Thyroid gland (tissue), 4 donors: ENCODE measurements around the gene PRLR. TPM values are rescaled to one million over a fixed set of nuclear protein-coding genes. Genes with fewer than 3 reads are reported as not detected.

ENCODE experiments used
- DNase-seq, 2 donors: peaks; one replicate each; pipeline ENCODE4 v3.0.0-alpha.2; 2019
- H3K27ac ChIP-seq, 3 donors: fragments of 200-600 bp; sonication (generic); 1 replicate in 2 of 3; 2 replicates in 1 of 3; pipeline ENCODE4 v1.5.1; 2016 to 2019; ENCODE audit warnings: mild to moderate bottlenecking in 1 of 3, moderate library complexity in 1 of 3
- H3K27me3 ChIP-seq: fragments of 200-600 bp; sonication (generic); one replicate; pipeline ENCODE4 v1.5.1; 2019
- H3K36me3 ChIP-seq, 2 donors: fragments of 200-600 bp; sonication (generic); one replicate each; pipeline ENCODE4 v1.5.1; 2016 to 2019
- H3K4me1 ChIP-seq, 2 donors: fragments of 200-600 bp; sonication (generic); one replicate each; pipeline ENCODE4 v1.5.1; 2017 to 2019
- H3K4me3 ChIP-seq, 3 donors: fragments of 200-600 bp; sonication (generic); replicated peaks in 1 of 3; 1 replicate in 2 of 3; 2 replicates in 1 of 3; pipeline ENCODE4 v1.5.1; 2016; ENCODE audit warnings: mild to moderate bottlenecking in 1 of 3
- H3K9me3 ChIP-seq: fragments of 200-600 bp; sonication (generic); one replicate; pipeline ENCODE4 v1.5.1; 2017
- CTCF ChIP-seq, 6 experiments: fragments of 200-600 bp in 3 of 6; fragments of 450-650 bp in 3 of 6; sonication (generic) in 3 of 6; IDR thresholded peaks; one replicate each; pipeline ENCODE4 v1.5.1; 2016 to 2019; ENCODE audit warnings: antibody characterized with exemption in 6 of 6, mild to moderate bottlenecking in 2 of 6, inconsistent platforms in 1 of 6, moderate library complexity in 1 of 6
- POLR2A ChIP-seq, 2 donors: fragments of 450-650 bp; IDR thresholded peaks; one replicate each; pipeline ENCODE4 v1.6.1; 2017; ENCODE audit warnings: antibody characterized with exemption in 2 of 2, mild to moderate bottlenecking in 2 of 2, moderate library complexity in 1 of 2
- WGBS, 2 donors: methylation state at CpG; one replicate each; pipeline ENCODE4 v1.1.5; 2017; 5-methylcytosine and 5-hydroxymethylcytosine counted together
- intact Hi-C: fragments of 100-400 bp; cut with DNase I; formaldehyde crosslinking; loops from one replicate; pipeline ENCODE4 v1.15.1; 2023
- total RNA-seq, 4 donors: library from RNA; depleted of rRNA; stranded (reverse); fragments of >200 nt; gene quantifications; one replicate each; pipeline ENCODE4 v1.2.3, GENCODE V29; 2016

Gene PRLR
- total RNA-seq, 4 donors from 2014 or later: 0.20 to 1.7 (median 0.22) TPM; not detected in 1

- Histone ChIP-seq H3K9me3 (no peaks in the 10 kb centered on the region), H3K4me1 (no peaks in the 10 kb centered on the region), H3K4me3 (no peak overlapping the region), H3K27ac (no peak overlapping the region), H3K36me3 (no peaks in the 10 kb centered on the region), H3K27me3 (no peaks in the 10 kb centered on the region)
- intact Hi-C loops: no loop called here
- TF ChIP-seq CTCF (IDR thresholded peaks at IDR 0.05) (no peak), POLR2A (IDR thresholded peaks at IDR 0.05) (no peak)
- no peak for DNase-seq
- WGBS, 2 donors: 84 to 90% methylated on average over 4 of the region's 4 CpGs
Measured at GRCh38 chr5:35052838-35053237, 177.4 kb downstream of the PRLR start.

GRCh38 chr5:35050541-35051126 lies 179.7 kb downstream of the PRLR start:
- no peak overlapping the region for H3K27ac ChIP-seq
- no peak for DNase-seq
- H3K4me1 ChIP-seq: no peaks in the 10 kb centered on the region
- H3K27me3 ChIP-seq: no peaks in the 10 kb centered on the region
- no peak for TF ChIP-seq POLR2A (IDR thresholded peaks at IDR 0.05)
- no peak for TF ChIP-seq CTCF (IDR thresholded peaks at IDR 0.05)
- no peaks in the 10 kb centered on the region for H3K36me3 ChIP-seq
- no peaks in the 10 kb centered on the region for H3K9me3 ChIP-seq
- no peak overlapping the region for H3K4me3 ChIP-seq
- 91 to 93% methylated on average over 3 of the region's 3 CpGs for WGBS, 2 donors
- intact Hi-C loops: no loop called here

- TF ChIP-seq POLR2A (IDR thresholded peaks at IDR 0.05): no peak
- TF ChIP-seq CTCF (IDR thresholded peaks at IDR 0.05): no peak
- Histone ChIP-seq H3K27me3 (no peaks in the 10 kb centered on the region), H3K4me1 (no peaks in the 10 kb centered on the region), H3K9me3 (no peaks in the 10 kb centered on the region), H3K27ac (no peak overlapping the region), H3K36me3 (no peaks in the 10 kb centered on the region), H3K4me3 (no peak overlapping the region)
- WGBS, 2 donors: 7 to 20% methylated on average over 1 of the region's 1 CpG
- peak; percentile 2 to 11 for DNase-seq
- intact Hi-C loops: no loop called here
Measured at GRCh38 chr5:35048910-35049309, 181.4 kb downstream of the PRLR start.

- Histone ChIP-seq H3K9me3 (no peaks in the 10 kb centered on the region), H3K27ac (no peak within 1 kb of the TSS), H3K27me3 (no peaks in the 10 kb centered on the region), H3K36me3 (no peaks in the 10 kb centered on the region), H3K4me1 (no peaks in the 10 kb centered on the region), H3K4me3 (no peak within 1 kb of the TSS)
- TF ChIP-seq POLR2A (IDR thresholded peaks at IDR 0.05) (no peak), CTCF (IDR thresholded peaks at IDR 0.05) (no peak)
- no peak for DNase-seq
- intact Hi-C loops: no loop called here
- WGBS, 2 donors: 82 to 87% methylated on average over 8 of the region's 8 CpGs
Measured at GRCh38 chr5:35047785-35048404, 182.4 kb downstream of the PRLR start, which contains the start of gene AGXT2. Gene AGXT2, minus strand, starts transcription at chr5:35047949. Its CDS starts 57 bp downstream, at chr5:35047892.

- no peak for TF ChIP-seq POLR2A (IDR thresholded peaks at IDR 0.05)
- no peak for TF ChIP-seq CTCF (IDR thresholded peaks at IDR 0.05)
- intact Hi-C loops: no loop called here
- no peaks in the 10 kb centered on the region for H3K9me3 ChIP-seq
- DNase-seq: no peak
- no peaks in the 10 kb centered on the region for H3K4me1 ChIP-seq
- H3K27ac ChIP-seq: no peak overlapping the region
- H3K4me3 ChIP-seq: no peak overlapping the region
- whole genome bisulfite sequencing, 2 donors: 93 to 95% methylated on average over 4 of the region's 4 CpGs
- H3K36me3 ChIP-seq: no peaks in the 10 kb centered on the region
- H3K27me3 ChIP-seq: no peaks in the 10 kb centered on the region
Measured at GRCh38 chr5:35046774-35047173, 183.5 kb downstream of the PRLR start.
